HG03571 (cell line): Measurements from ENCODE around the gene PHF20.
"Not testable (repeated sequence)": the region's sequence is repeated elsewhere in the genome, so short reads cannot be mapped to it uniquely, and the experiment has no call there.

ENCODE experiments used
- ATAC-seq: cut with Tn5 transposase; IDR thresholded peaks from one replicate; pipeline ENCODE4 v1.9.1; 2021; ENCODE audit not compliant: unreplicated experiment

PHF20 gene

GRCh38 chr20:35739294-35740163 is 32.3 kb upstream of the PHF20 start:
- no peak for ATAC-seq

- ATAC-seq: peak; percentile 86
These were observed 29.7 kb upstream of the PHF20 start, which contains the start of gene RBM39 for GRCh38 chr20:35741892-35742740. Gene RBM39, minus strand, starts transcription at chr20:35742260. Its CDS starts 1,386 bp downstream, at chr20:35740874.

- ATAC-seq: no peak
These were observed 28.9 kb upstream of the PHF20 start for GRCh38 chr20:35742741-35743523.

- no peak for ATAC-seq
These were observed 27.9 kb upstream of the PHF20 start for GRCh38 chr20:35743693-35744491.

- not testable (repeated sequence) for ATAC-seq
These were observed 27.3 kb upstream of the PHF20 start for GRCh38 chr20:35744492-35744841.

GRCh38 chr20:35750611-35751010 is 21.2 kb upstream of the PHF20 start:
- no peak for ATAC-seq

GRCh38 chr20:35756404-35756803 is 15.4 kb upstream of the PHF20 start:
- no peak for ATAC-seq

- no peak for ATAC-seq
These were observed 14.6 kb upstream of the PHF20 start for GRCh38 chr20:35757098-35757705.

- ATAC-seq: not testable (repeated sequence)
These were observed 10.3 kb upstream of the PHF20 start for GRCh38 chr20:35761548-35761947.

- ATAC-seq: no peak
These were observed 9.4 kb upstream of the PHF20 start for GRCh38 chr20:35762461-35762860.

GRCh38 chr20:35764936-35765335 is 6.9 kb upstream of the PHF20 start:
- not testable (repeated sequence) for ATAC-seq

- ATAC-seq: no peak
These were observed 5.0 kb upstream of the PHF20 start for GRCh38 chr20:35766843-35767242.

GRCh38 chr20:35767683-35768481 is 3.9 kb upstream of the PHF20 start:
- ATAC-seq: peak; percentile 59

- no peak for ATAC-seq
These were observed 2.8 kb upstream of the PHF20 start for GRCh38 chr20:35768731-35769664.

- no peak for ATAC-seq
These were observed 487 bp upstream of the PHF20 start for GRCh38 chr20:35771367-35771688.

GRCh38 chr20:35772563-35773058 is 796 bp downstream of the PHF20 start:
- no peak for ATAC-seq

GRCh38 chr20:35773154-35773751 is 1.4 kb downstream of the PHF20 start:
- ATAC-seq: no peak

- ATAC-seq: no peak
These were observed 2.6 kb downstream of the PHF20 start for GRCh38 chr20:35774391-35774790.
